GM23338 (cell line): ENCODE data around the gene RXFP1.

Experiments
- CREB1 ChIP-seq: fragments of 250-450 bp; sonication (Bioruptor Pico); IDR thresholded peaks from 2 replicates; pipeline ENCODE4 v1.5.0; 2020; ENCODE audit warnings: low read depth, mild to moderate bottlenecking, moderate library complexity
- CTCF ChIP-seq, 2 experiments: fragments of 200-600 bp in 1 of 2; sonication (generic) in 1 of 2; conservative IDR thresholded peaks; 2 replicates each; pipeline versions ENCODE4 v1.5.1 to v1.6.1; 2016 to 2017; ENCODE audit warnings: antibody characterized with exemption in 2 of 2, low read depth in 2 of 2, mild to moderate bottlenecking in 2 of 2, moderate library complexity in 1 of 2
- ETS1 ChIP-seq: IDR thresholded peaks from 2 replicates; pipeline ENCODE4 v1.6.1; 2016; ENCODE audit warnings: antibody characterized with exemption
- EZH2 ChIP-seq: fragments of 200-600 bp; sonication (generic); IDR thresholded peaks from one replicate; pipeline ENCODE4 v1.8.0; 2017; ENCODE audit warnings: antibody characterized with exemption, mild to moderate bottlenecking, low read depth; ENCODE audit not compliant: unreplicated experiment
- EZH2phosphoT487 ChIP-seq: fragments of 200-600 bp; sonication (generic); IDR thresholded peaks from one replicate; pipeline ENCODE4 v1.8.1; 2018; ENCODE audit warnings: antibody characterized with exemption; ENCODE audit not compliant: unreplicated experiment
- JUNB ChIP-seq: IDR thresholded peaks from one replicate; pipeline ENCODE4 v1.6.1; 2016; ENCODE audit warnings: antibody characterized with exemption; ENCODE audit not compliant: unreplicated experiment
- NANOG ChIP-seq: IDR thresholded peaks from 2 replicates; pipeline ENCODE4 v1.6.1; 2016; ENCODE audit warnings: antibody characterized with exemption, borderline replicate concordance
- POLR2AphosphoS5 ChIP-seq: IDR thresholded peaks from 2 replicates; pipeline ENCODE4 v1.6.1; 2016; ENCODE audit warnings: antibody characterized with exemption, low read depth
- REST ChIP-seq: IDR thresholded peaks from one replicate; pipeline ENCODE4 v1.6.1; 2018; ENCODE audit warnings: antibody characterized with exemption; ENCODE audit not compliant: unreplicated experiment
- STAT1 ChIP-seq: IDR thresholded peaks from one replicate; pipeline ENCODE4 v1.6.1; 2016; ENCODE audit warnings: antibody characterized with exemption; ENCODE audit not compliant: unreplicated experiment
- ZNF114 ChIP-seq: fragments of 250-450 bp; sonication (Bioruptor Pico); IDR thresholded peaks from 2 replicates; pipeline ENCODE4 v1.5.0; 2020; ENCODE audit warnings: mild to moderate bottlenecking, moderate library complexity
- ZNF331 ChIP-seq: fragments of 250-450 bp; sonication (Bioruptor Pico); IDR thresholded peaks from 2 replicates; pipeline ENCODE4 v1.5.0; 2020; ENCODE audit warnings: low read depth, mild to moderate bottlenecking, moderate library complexity

GRCh38 chr4:158536833-158537232 is 15.2 kb downstream of the RXFP1 start:
- TF ChIP-seq CTCF (conservative IDR thresholded peaks at IDR 0.05; ENCODE audit: low read depth in 2 of 2) (no peak), ZNF331 (no peak), EZH2 (no peak), POLR2AphosphoS5 (no peak), ETS1 (no peak), EZH2phosphoT487 (no peak), CREB1 (no peak), ZNF114 (CRISPR knock-in tag) (no peak), JUNB (no peak), REST (no peak), NANOG (no peak), STAT1 (no peak)
